Right lobe of liver (tissue), 4 donors: ENCODE data around the gene OR6J1.

Experiments used
- POLR2A ChIP-seq: fragments of 450-650 bp; IDR thresholded peaks from one replicate; pipeline ENCODE4 v1.6.1; 2017; ENCODE audit warnings: antibody characterized with exemption, mild to moderate bottlenecking
- TF ChIP-seq, protein P1 (sequence below), 4 donors: fragments of 200-600 bp in 3 of 4; fragments of 450-650 bp in 1 of 4; IDR thresholded peaks; one replicate each; pipeline versions ENCODE4 v1.5.1 to v1.8.0; 2016 to 2022; ENCODE audit warnings: antibody characterized with exemption in 4 of 4, mild to moderate bottlenecking in 2 of 4
- donor health status: DM: no; HTN: no; CAD: no.
- donor health status: DM: no; HTN: no; CAD: no.
- donor health status: DM: no; HTN: yes; CAD: no.

DNA sequence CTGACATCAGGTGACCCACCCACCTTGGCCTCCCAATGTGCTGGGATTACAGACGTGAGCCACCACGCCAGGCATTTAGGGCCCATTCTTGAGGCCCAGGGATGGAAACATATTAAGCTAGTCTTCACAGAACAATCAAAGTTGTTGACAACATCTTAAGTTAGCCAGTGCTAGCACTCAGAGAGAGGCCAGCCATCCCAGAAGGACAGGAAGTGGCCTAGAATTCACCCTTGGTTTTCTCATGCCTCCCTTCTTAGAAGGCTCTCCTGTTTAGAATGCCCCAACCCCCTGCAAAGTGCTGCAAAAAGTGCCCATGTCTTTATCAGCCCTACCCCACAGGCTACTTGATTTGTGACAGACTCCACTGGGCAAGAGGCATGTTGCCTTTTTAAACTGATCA, 12.1 kb upstream of the OR6J1 start:
- TF ChIP-seq POLR2A = no peak
- TF ChIP-seq, protein P1, sequence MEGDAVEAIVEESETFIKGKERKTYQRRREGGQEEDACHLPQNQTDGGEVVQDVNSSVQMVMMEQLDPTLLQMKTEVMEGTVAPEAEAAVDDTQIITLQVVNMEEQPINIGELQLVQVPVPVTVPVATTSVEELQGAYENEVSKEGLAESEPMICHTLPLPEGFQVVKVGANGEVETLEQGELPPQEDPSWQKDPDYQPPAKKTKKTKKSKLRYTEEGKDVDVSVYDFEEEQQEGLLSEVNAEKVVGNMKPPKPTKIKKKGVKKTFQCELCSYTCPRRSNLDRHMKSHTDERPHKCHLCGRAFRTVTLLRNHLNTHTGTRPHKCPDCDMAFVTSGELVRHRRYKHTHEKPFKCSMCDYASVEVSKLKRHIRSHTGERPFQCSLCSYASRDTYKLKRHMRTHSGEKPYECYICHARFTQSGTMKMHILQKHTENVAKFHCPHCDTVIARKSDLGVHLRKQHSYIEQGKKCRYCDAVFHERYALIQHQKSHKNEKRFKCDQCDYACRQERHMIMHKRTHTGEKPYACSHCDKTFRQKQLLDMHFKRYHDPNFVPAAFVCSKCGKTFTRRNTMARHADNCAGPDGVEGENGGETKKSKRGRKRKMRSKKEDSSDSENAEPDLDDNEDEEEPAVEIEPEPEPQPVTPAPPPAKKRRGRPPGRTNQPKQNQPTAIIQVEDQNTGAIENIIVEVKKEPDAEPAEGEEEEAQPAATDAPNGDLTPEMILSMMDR (IDR thresholded peaks at IDR 0.05) = no peak
